Testis (tissue), 2 donors: ENCODE data around the gene SCIN.

ENCODE experiments used
- POLR2A ChIP-seq: fragments of 450-650 bp; IDR thresholded peaks from one replicate; pipeline ENCODE4 v1.6.1; 2017; ENCODE audit warnings: antibody characterized with exemption, mild to moderate bottlenecking, moderate library complexity
- TF ChIP-seq, protein P1 (sequence below), 3 experiments: fragments of 450-650 bp in 2 of 3; fragments of 200-600 bp in 1 of 3; sonication (generic) in 1 of 3; IDR thresholded peaks; one replicate each; pipeline ENCODE4 v1.5.1; 2016 to 2019; ENCODE audit warnings: antibody characterized with exemption in 3 of 3, mild to moderate bottlenecking in 2 of 3, moderate library complexity in 1 of 3

DNA sequence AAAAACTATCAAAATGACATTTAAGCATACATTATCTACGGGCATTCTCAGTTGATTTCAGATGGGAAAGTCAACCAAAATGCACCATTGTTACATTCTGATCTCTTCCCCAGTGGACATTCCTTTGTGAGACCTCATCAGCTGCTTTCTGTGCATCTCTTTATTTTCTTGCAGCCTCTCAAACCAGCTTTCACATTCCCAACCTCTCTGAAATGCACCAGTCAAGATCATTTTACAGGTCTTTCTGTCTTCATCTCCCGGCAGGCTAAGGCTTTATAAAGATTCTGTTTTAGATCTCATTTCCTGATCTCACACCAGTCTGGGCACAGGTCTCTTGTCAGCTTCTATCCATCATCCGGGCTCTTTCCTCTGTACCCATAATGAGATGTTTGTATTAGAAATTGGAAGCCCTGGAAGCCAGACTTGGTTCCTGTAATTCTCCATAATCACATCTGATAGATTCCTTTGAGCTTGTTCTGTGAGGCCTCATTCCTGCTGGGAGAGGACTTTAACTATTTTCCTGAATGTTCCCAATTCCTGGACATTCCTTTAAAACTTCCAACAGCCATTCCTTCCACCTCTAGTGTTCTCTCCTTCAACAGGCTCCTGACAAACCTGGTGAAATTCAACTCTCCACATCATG is 72.6 kb downstream of the SCIN start:
- TF ChIP-seq, protein P1, sequence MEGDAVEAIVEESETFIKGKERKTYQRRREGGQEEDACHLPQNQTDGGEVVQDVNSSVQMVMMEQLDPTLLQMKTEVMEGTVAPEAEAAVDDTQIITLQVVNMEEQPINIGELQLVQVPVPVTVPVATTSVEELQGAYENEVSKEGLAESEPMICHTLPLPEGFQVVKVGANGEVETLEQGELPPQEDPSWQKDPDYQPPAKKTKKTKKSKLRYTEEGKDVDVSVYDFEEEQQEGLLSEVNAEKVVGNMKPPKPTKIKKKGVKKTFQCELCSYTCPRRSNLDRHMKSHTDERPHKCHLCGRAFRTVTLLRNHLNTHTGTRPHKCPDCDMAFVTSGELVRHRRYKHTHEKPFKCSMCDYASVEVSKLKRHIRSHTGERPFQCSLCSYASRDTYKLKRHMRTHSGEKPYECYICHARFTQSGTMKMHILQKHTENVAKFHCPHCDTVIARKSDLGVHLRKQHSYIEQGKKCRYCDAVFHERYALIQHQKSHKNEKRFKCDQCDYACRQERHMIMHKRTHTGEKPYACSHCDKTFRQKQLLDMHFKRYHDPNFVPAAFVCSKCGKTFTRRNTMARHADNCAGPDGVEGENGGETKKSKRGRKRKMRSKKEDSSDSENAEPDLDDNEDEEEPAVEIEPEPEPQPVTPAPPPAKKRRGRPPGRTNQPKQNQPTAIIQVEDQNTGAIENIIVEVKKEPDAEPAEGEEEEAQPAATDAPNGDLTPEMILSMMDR (IDR thresholded peaks at IDR 0.05): no peak
- no peak for TF ChIP-seq POLR2A
